ENCODE measurements around the gene CLK2. TPM values are rescaled to one million over a fixed set of nuclear protein-coding genes. Genes with fewer than 3 reads are reported as not detected.
"Not testable (repeated sequence)": the region's sequence is repeated elsewhere in the genome, so short reads cannot be mapped to it uniquely, and the experiment has no call there.

Gene CLK2
- total and polyA plus RNA-seq, 2 donors (not counting 3 experiments of a cell fraction or from before 2014, with no cell fraction given): 69.1 to 80.9 TPM

GRCh38 chr1:155235375-155235774, 37.9 kb downstream of the CLK2 start:
- H3K9me3 ChIP-seq (replicated peaks; ENCODE audit: control insufficient read depth, insufficient read depth, low read length); H3K9me1 ChIP-seq (replicated peaks; ENCODE audit: control insufficient read depth, extremely low read depth, insufficient read depth, low read length); H3K4me1 ChIP-seq (ENCODE audit: control insufficient read depth, extremely low read depth, insufficient read depth, low read length); H2AFZ ChIP-seq (ENCODE audit: low read depth, low read length); H3K27me3 ChIP-seq (ENCODE audit: control insufficient read depth in 2 of 2, insufficient read depth in 2 of 2, low read length in 2 of 2); intact Hi-C loops (cut with micrococcal nuclease); BruUV-seq (replicated peaks); H3K9ac ChIP-seq (replicated peaks; ENCODE audit: extremely low read depth, insufficient read depth, low read length); POLR2A ChIA-PET; H3K79me2 ChIP-seq (ENCODE audit: control insufficient read depth, insufficient read depth, low read length); FAIRE-seq; H3K4me3 ChIP-seq (replicated peaks in 1 of 3; ENCODE audit: insufficient read depth in 1 of 3, low read depth in 1 of 3, low read length in 3 of 3); H3K4me2 ChIP-seq (ENCODE audit: insufficient read depth, low read length); H4K20me1 ChIP-seq (replicated peaks; ENCODE audit: control insufficient read depth, extremely low read depth, insufficient read depth, low read length); DNase-seq (ENCODE audit: low read depth, low spot score); CTCF ChIA-PET; H3K27ac ChIP-seq (ENCODE audit: insufficient read depth, low read depth, low read length); dilution Hi-C loops (cut with MboI; ENCODE audit: extremely low pct_ligation_motif_present, low sequenced_read_pairs): not testable (repeated sequence)
- peaks cover 8 to 14% of the 10 kb centered on the region in 2 experiments for H3K36me3 ChIP-seq (ENCODE audit: control insufficient read depth in 2 of 2, extremely low read depth in 1 of 2, insufficient read depth in 2 of 2, low read length in 2 of 2)

GRCh38 chr1:155233502-155233901, 39.8 kb downstream of the CLK2 start:
- dilution Hi-C loops (cut with MboI; ENCODE audit: extremely low pct_ligation_motif_present, low sequenced_read_pairs); H3K27ac ChIP-seq (ENCODE audit: insufficient read depth, low read depth, low read length): not testable (repeated sequence)

GRCh38 chr1:155232001-155232978, 41.0 kb downstream of the CLK2 start:
- H3K9ac ChIP-seq (replicated peaks; ENCODE audit: extremely low read depth, insufficient read depth, low read length); H3K9me1 ChIP-seq (replicated peaks; ENCODE audit: control insufficient read depth, extremely low read depth, insufficient read depth, low read length); H3K36me3 ChIP-seq (ENCODE audit: control insufficient read depth in 2 of 2, extremely low read depth in 1 of 2, insufficient read depth in 2 of 2, low read length in 2 of 2); H4K20me1 ChIP-seq (replicated peaks; ENCODE audit: control insufficient read depth, extremely low read depth, insufficient read depth, low read length); H3K4me3 ChIP-seq (replicated peaks in 1 of 3; ENCODE audit: insufficient read depth in 1 of 3, low read depth in 1 of 3, low read length in 3 of 3); H3K27ac ChIP-seq (ENCODE audit: insufficient read depth, low read depth, low read length); H3K27me3 ChIP-seq (ENCODE audit: control insufficient read depth in 2 of 2, insufficient read depth in 2 of 2, low read length in 2 of 2); H3K4me1 ChIP-seq (ENCODE audit: control insufficient read depth, extremely low read depth, insufficient read depth, low read length); H2AFZ ChIP-seq (ENCODE audit: low read depth, low read length); POLR2A ChIA-PET; H3K9me3 ChIP-seq (replicated peaks; ENCODE audit: control insufficient read depth, insufficient read depth, low read length); H3K79me2 ChIP-seq (ENCODE audit: control insufficient read depth, insufficient read depth, low read length); intact Hi-C loops (cut with micrococcal nuclease); H3K4me2 ChIP-seq (ENCODE audit: insufficient read depth, low read length); dilution Hi-C loops (cut with MboI; ENCODE audit: extremely low pct_ligation_motif_present, low sequenced_read_pairs): not testable (repeated sequence)
- peak; percentile 88 for DNase-seq (ENCODE audit: low read depth, low spot score)
- CTCF ChIA-PET: interaction anchor here (0.7 to 1.2 kb wide), 5 partner anchors 8 to 59 kb away, joined by 3 to 8 read pairs (median 3); partner anchors contain the start of genes KRTCAP2 and MTX1
- BruUV-seq (replicated peaks): TSS peak; percentile 3
- peak; percentile 75 for FAIRE-seq

More at GRCh38 chr1:155233502-155233901, 39.8 kb downstream of the CLK2 start:
- FAIRE-seq; intact Hi-C loops (cut with micrococcal nuclease); H4K20me1 ChIP-seq (replicated peaks; ENCODE audit: control insufficient read depth, extremely low read depth, insufficient read depth, low read length); H3K27me3 ChIP-seq (ENCODE audit: control insufficient read depth in 2 of 2, insufficient read depth in 2 of 2, low read length in 2 of 2); H2AFZ ChIP-seq (ENCODE audit: low read depth, low read length); POLR2A ChIA-PET; H3K79me2 ChIP-seq (ENCODE audit: control insufficient read depth, insufficient read depth, low read length); H3K9ac ChIP-seq (replicated peaks; ENCODE audit: extremely low read depth, insufficient read depth, low read length); DNase-seq (ENCODE audit: low read depth, low spot score); H3K4me2 ChIP-seq (ENCODE audit: insufficient read depth, low read length); BruUV-seq (replicated peaks); H3K4me3 ChIP-seq (replicated peaks in 1 of 3; ENCODE audit: insufficient read depth in 1 of 3, low read depth in 1 of 3, low read length in 3 of 3); H3K4me1 ChIP-seq (ENCODE audit: control insufficient read depth, extremely low read depth, insufficient read depth, low read length); H3K9me3 ChIP-seq (replicated peaks; ENCODE audit: control insufficient read depth, insufficient read depth, low read length); H3K9me1 ChIP-seq (replicated peaks; ENCODE audit: control insufficient read depth, extremely low read depth, insufficient read depth, low read length): not testable (repeated sequence)
- peaks cover 8 to 13% of the 10 kb centered on the region in 2 experiments for H3K36me3 ChIP-seq (ENCODE audit: control insufficient read depth in 2 of 2, extremely low read depth in 1 of 2, insufficient read depth in 2 of 2, low read length in 2 of 2)
- CTCF ChIA-PET: interaction anchor here (0.9 kb wide), 1 partner anchor 25 kb away, joined by 3 read pairs; the partner anchor contains the start of gene MTX1

- CTCF ChIA-PET: interaction anchor here (1.2 kb wide), 1 partner anchor 58 kb away, joined by 3 read pairs; the partner anchor contains the start of gene KRTCAP2
- POLR2A ChIA-PET; H3K27ac ChIP-seq (ENCODE audit: insufficient read depth, low read depth, low read length); H4K20me1 ChIP-seq (replicated peaks; ENCODE audit: control insufficient read depth, extremely low read depth, insufficient read depth, low read length); DNase-seq (ENCODE audit: low read depth, low spot score); FAIRE-seq; H3K9me1 ChIP-seq (replicated peaks; ENCODE audit: control insufficient read depth, extremely low read depth, insufficient read depth, low read length); BruUV-seq (replicated peaks); H3K4me3 ChIP-seq (replicated peaks in 1 of 3; ENCODE audit: insufficient read depth in 1 of 3, low read depth in 1 of 3, low read length in 3 of 3); H3K79me2 ChIP-seq (ENCODE audit: control insufficient read depth, insufficient read depth, low read length); intact Hi-C loops (cut with micrococcal nuclease); H2AFZ ChIP-seq (ENCODE audit: low read depth, low read length); dilution Hi-C loops (cut with MboI; ENCODE audit: extremely low pct_ligation_motif_present, low sequenced_read_pairs); H3K4me2 ChIP-seq (ENCODE audit: insufficient read depth, low read length); H3K9ac ChIP-seq (replicated peaks; ENCODE audit: extremely low read depth, insufficient read depth, low read length); H3K36me3 ChIP-seq (ENCODE audit: control insufficient read depth in 2 of 2, extremely low read depth in 1 of 2, insufficient read depth in 2 of 2, low read length in 2 of 2); H3K27me3 ChIP-seq (ENCODE audit: control insufficient read depth in 2 of 2, insufficient read depth in 2 of 2, low read length in 2 of 2); H3K9me3 ChIP-seq (replicated peaks; ENCODE audit: control insufficient read depth, insufficient read depth, low read length): not testable (repeated sequence)
- H3K4me1 ChIP-seq (ENCODE audit: control insufficient read depth, extremely low read depth, insufficient read depth, low read length): peaks cover 10% of the 10 kb centered on the region
These were observed 42.0 kb downstream of the CLK2 start for GRCh38 chr1:155231302-155231701.

Measured in endothelial cell of umbilical vein (primary cell).